Pancreas (tissue), 10 donors: ENCODE data around the gene RAB28. TPM values are rescaled to one million over a fixed set of nuclear protein-coding genes. Genes with fewer than 3 reads are reported as not detected.

ENCODE experiments used
- ATAC-seq, 4 donors: fragments of 200-7000 bp; cut with Tn5 transposase; one replicate each; pipeline versions ENCODE4 v1.8.0 to v1.9.1; 2020; ENCODE audit warnings: mild to moderate bottlenecking in 4 of 4, moderate library complexity in 4 of 4
- DNase-seq, 6 donors: peaks; one replicate each; pipeline ENCODE4 v3.0.0-alpha.2; 2020
- FAIRE-seq: peaks from 2 replicates; lab custom pipeline; 2012; peaks lifted over from hg19 to GRCh38; lab: Jason Lieb, UNC
- H3K27ac ChIP-seq, 4 donors: fragments of 200-600 bp; sonication (generic); 1 replicate in 3 of 4; 2 replicates in 1 of 4; pipeline versions ENCODE4 v1.5.0 to v1.8.0; 2020
- H3K27me3 ChIP-seq, 4 donors: fragments of 200-600 bp; one replicate each; pipeline ENCODE4 v1.8.0; 2021
- H3K36me3 ChIP-seq, 3 donors: fragments of 200-600 bp; sonication (generic) in 1 of 3; one replicate each; pipeline versions ENCODE4 v1.5.0 to v1.8.0; 2020 to 2021
- H3K4me1 ChIP-seq, 3 donors: fragments of 200-600 bp; one replicate each; pipeline ENCODE4 v1.8.0; 2021
- H3K4me3 ChIP-seq, 4 donors: fragments of 200-600 bp; sonication (generic) in 2 of 4; one replicate each; pipeline versions ENCODE4 v1.5.0 to v1.8.0; 2020 to 2021
- H3K9me3 ChIP-seq, 4 donors: fragments of 200-600 bp; one replicate each; pipeline ENCODE4 v1.8.0; 2021
- WGBS, 2 donors: extraction: QIAGEN DNeasy Blood & Tissue Kit; methylation state at CpG; one replicate each; pipeline ENCODE4 v1.1.7; 2013; 5-methylcytosine and 5-hydroxymethylcytosine counted together
- intact Hi-C, 3 donors: fragments of 100-400 bp; cut with DNase I; formaldehyde crosslinking; loops; one replicate each; pipeline versions ENCODE4 v1.11.1 to v1.14.2; 2022
- polyA plus RNA-seq, 2 donors: library from polyadenylated mRNA; stranded (reverse); fragments of 200-250 nt; gene quantifications; one replicate each; pipeline ENCODE4 v1.2.3, GENCODE V29; 2013
- total RNA-seq, 6 donors: library from RNA; stranded (reverse); fragmentation: NEBNext Ultra II Directional in 4 of 6; extraction: Animal tissue kit (Norgen Biotek cat#: 25700) in 4 of 6; gene quantifications; one replicate each; pipeline versions ENCODE4 v1.2.1 to v1.2.4, GENCODE V29; 2021 to 2023
- TF ChIP-seq, protein P1 (sequence below), 4 donors: fragments of 200-600 bp; sonication (generic) in 3 of 4; IDR thresholded peaks; one replicate each; pipeline versions ENCODE4 v1.5.0 to v1.8.0; 2021; ENCODE audit warnings: antibody characterized with exemption in 4 of 4
- donor health status: healthy with polysubstance abuse.
- donor health status: DM: no; HTN: no; CAD: no; lungs with moderate emphysema.
- donor health status: DM: no; HTN: no; CAD: no.
- donor health status: control.
- donor health status: control.
- donor health status: Bipolar disorder and iron deficiency.
- donor health status: DM: yes; HTN: yes; CAD: no.
- donor health status: DM: no; HTN: no; CAD: no.
- donor health status: DM: no; HTN: no; CAD: no.
- donor health status: DM: yes; HTN: yes; CAD: no.

RAB28 gene
- total RNA-seq, result 1 to 10 TPM; 2.9 to 6.9 (median 4.6) TPM
- 10 to 100 TPM in 1 of 2 donors, 1 to 10 TPM in 1; 6.5 to 10.5 TPM for polyA plus RNA-seq

DNA sequence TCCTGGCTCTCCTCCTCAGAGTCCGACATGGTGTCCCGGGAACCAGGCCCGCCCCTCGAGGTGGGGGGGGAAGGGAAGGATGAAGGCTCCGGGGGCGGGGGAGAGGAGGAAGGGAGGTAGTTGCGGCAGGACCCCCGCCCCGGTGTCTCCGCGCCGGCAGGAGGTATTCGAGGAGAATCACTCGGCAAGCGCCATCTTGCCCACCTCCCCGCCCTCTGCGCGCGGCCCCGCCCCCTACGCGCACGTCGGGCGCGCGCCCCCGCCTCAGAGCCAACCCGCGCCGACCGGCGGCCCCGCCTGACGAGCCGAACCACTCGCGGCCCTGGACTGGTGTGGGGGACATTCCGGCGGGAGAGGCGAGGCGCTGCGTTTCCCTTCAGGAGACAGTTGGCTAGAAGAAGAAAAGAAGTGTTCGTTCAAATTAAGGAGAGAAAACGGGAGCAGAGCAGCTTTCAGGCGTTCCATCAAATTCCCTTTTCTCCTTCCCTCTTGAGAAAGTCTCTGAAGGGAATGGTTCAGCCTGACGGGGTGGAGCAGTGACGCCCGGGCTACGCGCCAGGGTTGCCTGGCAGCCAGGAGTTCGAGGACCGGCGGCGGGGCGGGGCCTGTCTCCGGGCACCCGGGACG lies at the start of gene RAB28:
RAB28 (minus strand) TSS at position 219 of the 627 bp plus-strand sequence.
- H3K27me3 ChIP-seq, result no peaks in the 10 kb centered on the region
- peaks cover 0 to 8% (median 4%) of the 10 kb centered on the region in 3 donors for H3K4me1 ChIP-seq
- peak within 1 kb of the TSS; percentile 60 to 93 (median 82) for H3K4me3 ChIP-seq
- 0% methylated on average over 46 to 59 of the region's 59 CpGs for WGBS, 2 donors
- TF ChIP-seq, protein P1, sequence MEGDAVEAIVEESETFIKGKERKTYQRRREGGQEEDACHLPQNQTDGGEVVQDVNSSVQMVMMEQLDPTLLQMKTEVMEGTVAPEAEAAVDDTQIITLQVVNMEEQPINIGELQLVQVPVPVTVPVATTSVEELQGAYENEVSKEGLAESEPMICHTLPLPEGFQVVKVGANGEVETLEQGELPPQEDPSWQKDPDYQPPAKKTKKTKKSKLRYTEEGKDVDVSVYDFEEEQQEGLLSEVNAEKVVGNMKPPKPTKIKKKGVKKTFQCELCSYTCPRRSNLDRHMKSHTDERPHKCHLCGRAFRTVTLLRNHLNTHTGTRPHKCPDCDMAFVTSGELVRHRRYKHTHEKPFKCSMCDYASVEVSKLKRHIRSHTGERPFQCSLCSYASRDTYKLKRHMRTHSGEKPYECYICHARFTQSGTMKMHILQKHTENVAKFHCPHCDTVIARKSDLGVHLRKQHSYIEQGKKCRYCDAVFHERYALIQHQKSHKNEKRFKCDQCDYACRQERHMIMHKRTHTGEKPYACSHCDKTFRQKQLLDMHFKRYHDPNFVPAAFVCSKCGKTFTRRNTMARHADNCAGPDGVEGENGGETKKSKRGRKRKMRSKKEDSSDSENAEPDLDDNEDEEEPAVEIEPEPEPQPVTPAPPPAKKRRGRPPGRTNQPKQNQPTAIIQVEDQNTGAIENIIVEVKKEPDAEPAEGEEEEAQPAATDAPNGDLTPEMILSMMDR (IDR thresholded peaks at IDR 0.05), result no peak
- ATAC-seq (peak; percentile 97 to 99 (median 99)), FAIRE-seq (no peak), DNase-seq (peak; percentile 91 to 97 (median 94))
- intact Hi-C loops, result no loop called here
- no peaks in the 10 kb centered on the region for H3K36me3 ChIP-seq
- H3K9me3 ChIP-seq, result no peaks in the 10 kb centered on the region
- H3K27ac ChIP-seq, result peak within 1 kb of the TSS; percentile 82 to 95 (median 90)

DNA sequence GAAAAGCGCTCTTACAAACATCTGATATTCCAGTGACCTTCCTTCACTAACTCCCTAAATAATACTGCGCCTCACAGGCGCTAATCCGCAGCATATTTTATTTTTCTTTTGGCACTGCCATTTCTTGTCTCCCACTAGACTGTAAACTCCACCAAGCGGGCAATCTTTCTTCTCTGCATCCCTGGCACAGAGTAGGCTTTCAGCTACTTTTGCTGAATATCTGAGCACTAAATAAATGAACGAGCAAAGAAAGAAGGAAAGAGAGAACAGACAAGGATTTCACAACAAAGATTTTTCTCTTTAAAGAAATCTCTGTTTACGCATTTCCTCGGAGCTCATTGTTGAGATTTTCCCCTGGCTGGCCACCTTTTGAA lies 47.5 kb upstream of the RAB28 start:
- 30 to 31% methylated on average over 8 of the region's 8 CpGs for WGBS, 2 donors
- Histone ChIP-seq H3K4me3 (no peak overlapping the region), H3K4me1 (no peaks in the 10 kb centered on the region), H3K27ac (no peak overlapping the region), H3K27me3 (peaks cover 0 to 62% (median 6%) of the 10 kb centered on the region in 4 donors), H3K9me3 (no peaks in the 10 kb centered on the region), H3K36me3 (no peaks in the 10 kb centered on the region)
- no peak for FAIRE-seq
- TF ChIP-seq, protein P1 (IDR thresholded peaks at IDR 0.05), result no peak
- ATAC-seq, result no peak
- DNase-seq, result no peak
- intact Hi-C loops, result loop anchor here in 1 of 3 donors (10.0 kb wide), 1 partner anchor 687 kb away; no protein-coding TSS in a partner anchor

DNA sequence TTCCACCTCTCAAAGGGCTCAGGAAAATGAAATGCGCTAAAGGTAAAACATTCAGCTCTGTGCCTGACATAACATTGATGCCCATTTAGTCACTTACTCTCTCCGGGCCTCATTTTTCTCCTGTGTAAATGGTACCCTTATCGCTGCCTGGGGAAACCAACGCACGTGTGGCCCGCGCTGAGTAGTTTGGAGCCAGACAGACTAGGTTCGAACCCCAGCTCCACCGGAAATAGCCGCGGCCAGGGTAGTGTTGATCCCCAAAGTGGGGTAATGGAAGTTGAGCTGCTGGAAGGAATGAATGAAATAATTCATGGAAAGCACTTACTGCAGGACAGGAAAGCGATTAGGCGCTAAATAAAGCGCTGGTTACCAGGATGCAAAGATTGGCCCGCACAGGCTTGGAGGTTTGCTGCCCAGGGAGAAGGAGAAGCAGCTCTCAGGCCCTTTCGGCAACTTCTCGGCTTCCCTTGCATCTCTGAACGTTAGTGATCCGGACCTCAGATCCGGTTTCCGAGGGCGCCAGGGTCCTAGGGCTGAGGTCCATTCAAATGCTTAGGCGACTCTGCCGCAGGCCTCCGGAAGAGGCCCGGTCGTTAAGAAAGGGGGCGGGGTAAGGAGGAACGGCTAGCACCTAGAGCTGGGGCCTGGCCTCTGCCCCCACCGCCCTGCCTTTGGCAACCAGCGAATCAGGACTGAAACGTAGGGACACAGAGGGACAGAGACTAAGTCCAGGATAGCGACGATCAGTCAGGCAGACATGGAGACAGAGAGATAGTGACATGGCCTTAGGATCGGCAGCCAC lies 46.9 kb upstream of the RAB28 start:
- Histone ChIP-seq H3K27me3 (peaks cover 0 to 63% (median 6%) of the 10 kb centered on the region in 4 donors), H3K4me1 (no peaks in the 10 kb centered on the region), H3K4me3 (no peak overlapping the region), H3K36me3 (no peaks in the 10 kb centered on the region), H3K27ac (no peak overlapping the region), H3K9me3 (no peaks in the 10 kb centered on the region)
- WGBS, 2 donors, result 8 to 9% methylated on average over 35 of the region's 35 CpGs
- ATAC-seq (no peak), DNase-seq (peak in 1 of 6 donors; percentile 26), FAIRE-seq (no peak)
- intact Hi-C loops, result loop anchor here in 1 of 3 donors (10.0 kb wide), 1 partner anchor 686 kb away; no protein-coding TSS in a partner anchor
- TF ChIP-seq, protein P1 (IDR thresholded peaks at IDR 0.05), result no peak

DNA sequence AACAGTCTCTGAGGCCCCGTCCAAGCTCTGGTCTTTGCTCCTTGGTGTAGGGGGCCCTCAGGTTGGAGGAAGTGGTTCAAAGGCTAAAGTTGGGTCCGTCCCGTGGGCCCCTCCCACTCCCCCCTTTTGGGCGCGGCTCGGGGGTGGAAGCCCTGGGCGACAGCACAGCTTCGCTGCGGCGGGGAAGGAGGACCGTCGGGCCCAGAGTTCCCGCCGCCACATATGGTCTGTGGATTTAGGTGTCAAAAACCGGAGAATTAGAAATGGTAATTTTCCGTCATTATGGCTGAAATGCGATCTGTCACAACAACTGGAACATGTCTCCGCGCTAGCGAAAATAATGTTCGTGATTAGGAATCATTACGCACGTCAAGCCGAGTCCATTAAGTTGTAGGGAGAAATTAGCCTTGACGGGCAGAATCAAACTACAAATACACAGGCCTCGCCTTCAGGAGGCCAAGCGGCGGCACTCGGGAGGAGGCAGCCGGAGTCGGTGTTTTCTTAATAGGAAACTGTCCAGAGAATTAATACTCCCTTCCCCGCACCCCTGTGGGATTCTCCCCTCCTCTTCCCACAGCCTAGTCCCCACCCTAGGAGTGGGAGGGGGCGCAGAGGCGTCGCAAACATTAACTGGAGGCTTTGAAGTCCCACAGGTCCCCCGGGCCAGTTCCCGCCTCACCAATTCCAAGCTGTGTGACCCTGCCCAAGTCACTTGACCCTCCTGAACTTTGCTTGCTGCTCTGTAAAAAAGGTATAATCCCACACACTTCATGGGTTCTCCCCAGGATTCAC lies 45.2 kb upstream of the RAB28 start:
- no peaks in the 10 kb centered on the region for H3K9me3 ChIP-seq
- no peaks in the 10 kb centered on the region for H3K4me1 ChIP-seq
- H3K27me3 ChIP-seq, result peaks cover 0 to 68% (median 7%) of the 10 kb centered on the region in 4 donors
- H3K36me3 ChIP-seq, result no peaks in the 10 kb centered on the region
- intact Hi-C loops, result no loop called here
- TF ChIP-seq, protein P1 (IDR thresholded peaks at IDR 0.05), result no peak
- no peak overlapping the region for H3K4me3 ChIP-seq
- 9% methylated on average over 37 of the region's 37 CpGs for WGBS, 2 donors
- ATAC-seq (no peak), DNase-seq (peak in 1 of 6 donors; percentile 24), FAIRE-seq (no peak)
- no peak overlapping the region for H3K27ac ChIP-seq
